AG04450 (cell line): ENCODE data around the gene IL22. TPM values are rescaled to one million over a fixed set of nuclear protein-coding genes. Genes with fewer than 3 reads are reported as not detected.

Experiments
- CTCF ChIA-PET: fragments of 300-600, 350-600 bp; formaldehyde crosslinking; extraction: SDS; loops from one replicate; lab custom pipeline; 2022; ENCODE audit warnings: antibody characterized with exemption, inconsistent platforms; lab: Charles Lee
- POLR2A ChIA-PET: fragments of 350-600 bp; formaldehyde crosslinking; extraction: SDS; loops from one replicate; lab custom pipeline; 2021; ENCODE audit warnings: antibody characterized with exemption, inconsistent platforms; lab: Yijun Ruan, JAX
- DNase-seq: peaks from one replicate; pipeline ENCODE4 v3.0.0-alpha.2; 2011; ENCODE audit warnings: low read depth, low spot score
- H3K27ac ChIP-seq: one replicate; pipeline ENCODE4 v1.5.1; 2012; ENCODE audit warnings: low read depth, low read length, control low read depth
- H3K27me3 ChIP-seq: one replicate; pipeline ENCODE4 v1.6.0; 2012; ENCODE audit warnings: low read length; ENCODE audit not compliant: control insufficient read depth, insufficient read depth
- H3K4me3 ChIP-seq: 2 replicates; pipeline ENCODE4 v1.5.1; 2011; ENCODE audit warnings: mild to moderate bottlenecking, low read depth, low read length, control low read depth
- H3K9me3 ChIP-seq: 2 replicates; pipeline ENCODE4 v1.5.1; 2012; ENCODE audit warnings: low read length; ENCODE audit not compliant: control insufficient read depth, insufficient read depth
- polyA plus RNA-seq: library from polyadenylated mRNA; depleted of rRNA; stranded (reverse); fragments of >200 nt; gene quantifications from 2 replicates; pipeline ENCODE4 v1.2.3, GENCODE V29; 2011
- TF ChIP-seq, protein P1 (sequence below): IDR thresholded peaks from 2 replicates; pipeline ENCODE4 v1.5.1; 2011; ENCODE audit warnings: low read depth, low read length, control low read depth, inconsistent platforms

Gene IL22
- polyA plus RNA-seq, 1 experiment, result not detected

GRCh38 chr12:68260153-68260552 lies 6.7 kb upstream of the IL22 start:
- CTCF ChIA-PET, result no interaction called here
- POLR2A ChIA-PET, result no interaction called here
- H3K27me3 ChIP-seq, result no peaks in the 10 kb centered on the region

DNA sequence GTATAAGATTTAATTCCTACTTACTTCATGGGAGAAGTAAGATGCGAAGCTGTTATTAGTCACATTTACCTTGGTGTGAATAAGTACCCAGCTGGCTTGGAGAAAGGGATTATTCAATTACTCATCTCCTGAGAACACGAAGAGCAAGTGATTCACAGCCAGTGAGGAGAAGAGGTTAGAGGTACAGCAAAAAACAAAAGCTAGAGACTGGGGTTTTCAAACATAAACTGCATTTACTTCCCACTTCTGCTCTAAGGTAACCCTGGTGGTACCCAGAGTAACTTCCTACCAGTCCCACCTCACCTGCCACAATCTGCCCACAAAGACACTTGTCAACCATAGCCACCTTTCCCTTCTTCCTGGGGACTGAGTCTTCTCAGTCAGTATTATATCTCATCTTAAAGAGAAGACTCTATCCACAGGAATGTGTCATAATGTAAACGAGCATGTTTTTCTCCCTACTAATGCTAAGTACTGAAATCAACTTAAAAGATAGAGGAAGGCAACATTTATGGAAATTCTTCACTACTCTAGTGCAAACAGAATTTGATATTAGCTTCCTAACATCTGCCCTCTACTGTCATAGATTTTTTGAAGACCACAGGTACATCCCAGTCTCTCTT lies 6.0 kb upstream of the IL22 start:
- Histone ChIP-seq H3K27me3 (no peaks in the 10 kb centered on the region), H3K9me3 (no peaks in the 10 kb centered on the region), H3K27ac (no peak overlapping the region), H3K4me3 (no peak overlapping the region)
- no peak for DNase-seq
- ChIA-PET POLR2A (no interaction called here), CTCF (interaction anchor here (1.3 kb wide), 1 partner anchor 36 kb away, joined by 7 read pairs; no protein-coding TSS in a partner anchor)
- TF ChIP-seq, protein P1, sequence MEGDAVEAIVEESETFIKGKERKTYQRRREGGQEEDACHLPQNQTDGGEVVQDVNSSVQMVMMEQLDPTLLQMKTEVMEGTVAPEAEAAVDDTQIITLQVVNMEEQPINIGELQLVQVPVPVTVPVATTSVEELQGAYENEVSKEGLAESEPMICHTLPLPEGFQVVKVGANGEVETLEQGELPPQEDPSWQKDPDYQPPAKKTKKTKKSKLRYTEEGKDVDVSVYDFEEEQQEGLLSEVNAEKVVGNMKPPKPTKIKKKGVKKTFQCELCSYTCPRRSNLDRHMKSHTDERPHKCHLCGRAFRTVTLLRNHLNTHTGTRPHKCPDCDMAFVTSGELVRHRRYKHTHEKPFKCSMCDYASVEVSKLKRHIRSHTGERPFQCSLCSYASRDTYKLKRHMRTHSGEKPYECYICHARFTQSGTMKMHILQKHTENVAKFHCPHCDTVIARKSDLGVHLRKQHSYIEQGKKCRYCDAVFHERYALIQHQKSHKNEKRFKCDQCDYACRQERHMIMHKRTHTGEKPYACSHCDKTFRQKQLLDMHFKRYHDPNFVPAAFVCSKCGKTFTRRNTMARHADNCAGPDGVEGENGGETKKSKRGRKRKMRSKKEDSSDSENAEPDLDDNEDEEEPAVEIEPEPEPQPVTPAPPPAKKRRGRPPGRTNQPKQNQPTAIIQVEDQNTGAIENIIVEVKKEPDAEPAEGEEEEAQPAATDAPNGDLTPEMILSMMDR, result no peak

More at GRCh38 chr12:68260153-68260552, 6.7 kb upstream of the IL22 start:
- H3K27ac ChIP-seq, result no peak overlapping the region
- no peak overlapping the region for H3K4me3 ChIP-seq
- DNase-seq, result no peak
- no peaks in the 10 kb centered on the region for H3K9me3 ChIP-seq
- TF ChIP-seq, protein P1, result no peak

- ChIA-PET POLR2A (no interaction called here), CTCF (interaction anchor here (1.2 kb wide), 1 partner anchor 30 kb away, joined by 3 read pairs; no protein-coding TSS in a partner anchor)
- H3K4me3 ChIP-seq, result no peak overlapping the region
- H3K9me3 ChIP-seq, result no peaks in the 10 kb centered on the region
- H3K27me3 ChIP-seq, result no peaks in the 10 kb centered on the region
- TF ChIP-seq, protein P1, result no peak
- no peak for DNase-seq
- H3K27ac ChIP-seq, result no peak overlapping the region
Observed at GRCh38 chr12:68252077-68252476, 1.3 kb downstream of the IL22 start.

- ChIA-PET CTCF (interaction anchor here (2.3 to 3.7 kb wide), 2 partner anchors 28 to 67 kb away, joined by 9 to 20 read pairs; no protein-coding TSS in a partner anchor), POLR2A (no interaction called here)
Observed at GRCh38 chr12:68250454-68250853, 3.0 kb downstream of the IL22 start.

GRCh38 chr12:68247785-68248184 lies 5.6 kb downstream of the IL22 start:
- CTCF ChIA-PET, result interaction anchor here (3.7 kb wide), 1 partner anchor 25 kb away, joined by 20 read pairs; no protein-coding TSS in a partner anchor
- POLR2A ChIA-PET, result no interaction called here
- Histone ChIP-seq H3K27ac (no peak overlapping the region), H3K4me3 (no peak overlapping the region), H3K9me3 (no peaks in the 10 kb centered on the region), H3K27me3 (no peaks in the 10 kb centered on the region)
- DNase-seq, result no peak
- TF ChIP-seq, protein P1, result no peak

More at GRCh38 chr12:68250454-68250853, 3.0 kb downstream of the IL22 start:
- Histone ChIP-seq H3K9me3 (no peaks in the 10 kb centered on the region), H3K4me3 (no peak overlapping the region), H3K27me3 (no peaks in the 10 kb centered on the region), H3K27ac (no peak overlapping the region)
- no peak for DNase-seq
- TF ChIP-seq, protein P1, result no peak
